Stimulated activated CD8-positive, alpha-beta memory T cell treated with anti-CD3 and anti-CD28 coated beads, Interleukin-4, amount 100 ng/mL, for 24 hours (primary cell): Measurements from ENCODE around the gene ZC3HAV1L.
"Not testable (repeated sequence)": the region's sequence is repeated elsewhere in the genome, so short reads cannot be mapped to it uniquely, and the experiment has no call there.

Source experiments
- DNase-seq: peaks from one replicate; pipeline ENCODE4 v3.0.0-alpha.2; 2020; ENCODE audit warnings: low read depth

ZC3HAV1L gene

DNA sequence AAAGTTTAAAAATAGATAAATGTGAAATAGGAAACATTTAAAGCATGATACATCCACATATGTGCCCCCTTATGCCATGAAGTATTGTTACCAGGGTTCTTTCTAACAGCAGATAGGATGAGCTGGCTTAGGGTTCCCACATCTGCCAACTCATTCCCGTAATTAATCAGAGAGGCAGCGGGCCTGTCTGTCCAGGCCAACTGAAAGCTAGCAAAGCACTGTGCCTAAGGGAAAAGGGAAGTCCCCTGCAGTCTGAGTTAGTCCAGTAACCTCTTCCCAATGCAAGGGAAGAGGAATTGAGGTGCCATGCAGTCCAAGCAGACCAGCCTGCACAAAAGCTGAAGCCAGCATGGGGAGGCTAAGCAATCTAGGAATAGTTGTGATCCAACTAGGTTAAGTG lies 18.3 kb upstream of the ZC3HAV1L start:
- DNase-seq, result no peak

DNA sequence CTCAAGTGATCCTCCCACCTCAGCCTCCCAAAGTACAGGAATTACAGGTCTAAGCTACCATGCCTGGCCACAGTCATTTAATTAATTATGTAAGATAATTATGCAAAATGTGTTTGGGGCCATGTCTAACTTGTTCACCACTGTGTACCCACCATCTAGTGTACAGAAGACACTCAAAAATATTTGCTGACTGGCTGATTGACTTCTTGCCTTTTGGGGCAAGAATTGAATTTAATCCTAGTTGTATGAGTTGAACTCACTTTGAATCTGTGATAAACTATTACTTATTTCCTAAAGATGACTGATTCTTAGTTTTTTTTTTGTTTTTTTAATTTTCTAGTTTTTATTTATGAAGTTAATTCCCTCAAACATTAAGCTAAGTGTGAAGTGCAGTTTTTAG lies 15.8 kb upstream of the ZC3HAV1L start:
- DNase-seq, result no peak

DNA sequence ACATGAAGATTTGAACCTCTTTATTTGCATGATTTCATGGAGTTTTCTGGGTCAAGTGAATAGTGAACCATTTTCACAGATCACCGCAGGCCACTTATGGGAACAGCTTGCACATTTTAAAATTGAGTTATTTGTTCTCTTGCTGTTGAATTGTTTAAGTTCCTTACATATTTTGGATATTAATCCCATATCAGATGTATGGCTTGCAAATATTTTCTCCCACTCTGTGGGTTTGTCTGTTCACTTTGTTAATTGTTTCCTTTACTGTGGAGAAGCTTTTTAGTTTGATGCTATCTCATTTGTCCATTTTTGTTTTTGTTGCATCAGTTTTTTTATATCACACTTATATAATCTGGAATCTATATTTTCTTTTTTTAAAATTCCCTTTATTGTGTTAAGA lies 14.1 kb upstream of the ZC3HAV1L start:
- no peak for DNase-seq

DNA sequence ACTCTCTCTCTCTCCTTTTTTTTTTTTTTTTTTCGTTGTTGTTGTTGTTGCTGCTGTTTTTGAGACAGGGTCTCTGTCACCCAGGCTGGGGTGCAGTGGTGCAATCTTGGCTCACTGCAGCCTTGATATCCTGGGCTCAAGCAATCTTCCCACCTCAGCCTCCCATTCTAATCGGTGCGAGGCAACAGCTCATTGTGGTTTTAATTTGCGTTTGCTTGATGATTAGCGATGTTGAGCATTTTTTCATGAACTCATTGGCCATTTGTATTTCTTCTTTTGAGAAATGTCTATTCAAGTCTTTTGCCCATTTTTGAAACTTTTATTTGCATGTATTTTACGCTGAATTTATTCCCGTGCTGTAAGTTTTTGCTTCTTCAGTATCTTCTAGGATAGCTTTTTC lies 13.3 kb upstream of the ZC3HAV1L start:
- no peak for DNase-seq

DNA sequence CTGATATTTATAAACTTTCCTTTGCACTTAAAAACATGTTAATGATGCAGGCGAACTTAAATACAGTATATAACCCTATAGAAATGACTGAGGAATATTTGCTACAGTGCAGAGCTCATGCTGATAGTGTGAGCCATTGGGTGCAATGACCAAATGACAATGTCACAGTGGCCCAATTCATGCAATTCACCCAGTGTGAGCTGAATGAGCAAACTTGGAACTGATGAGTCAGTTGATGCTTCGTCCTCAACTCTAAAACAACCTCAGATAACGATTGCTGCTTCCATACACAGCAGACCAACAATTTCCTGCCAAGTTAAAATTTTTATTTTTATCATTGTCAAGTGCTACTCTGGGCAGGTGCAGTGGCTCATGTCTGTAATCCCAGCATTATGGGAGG lies 12.1 kb upstream of the ZC3HAV1L start:
- DNase-seq, result no peak

DNA sequence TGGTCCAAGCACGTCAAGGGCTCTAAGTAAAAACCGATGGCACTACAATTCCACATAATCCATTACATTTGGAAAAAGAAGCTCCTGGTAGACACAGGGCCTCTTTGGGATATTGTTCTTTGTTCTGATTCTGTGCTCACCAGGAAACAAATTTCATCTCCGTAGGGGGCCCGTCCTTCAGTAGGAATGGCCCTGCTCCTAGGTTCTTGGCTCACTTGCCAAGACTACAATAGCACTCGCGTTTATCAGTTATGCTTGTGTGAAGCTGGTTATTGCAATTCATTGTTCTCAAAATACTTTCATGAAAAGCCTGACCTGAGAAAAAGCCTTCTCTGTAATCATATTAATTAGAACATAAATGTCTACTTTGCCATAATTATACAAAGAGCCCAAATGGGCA lies 10.3 kb upstream of the ZC3HAV1L start:
- no peak for DNase-seq

DNA sequence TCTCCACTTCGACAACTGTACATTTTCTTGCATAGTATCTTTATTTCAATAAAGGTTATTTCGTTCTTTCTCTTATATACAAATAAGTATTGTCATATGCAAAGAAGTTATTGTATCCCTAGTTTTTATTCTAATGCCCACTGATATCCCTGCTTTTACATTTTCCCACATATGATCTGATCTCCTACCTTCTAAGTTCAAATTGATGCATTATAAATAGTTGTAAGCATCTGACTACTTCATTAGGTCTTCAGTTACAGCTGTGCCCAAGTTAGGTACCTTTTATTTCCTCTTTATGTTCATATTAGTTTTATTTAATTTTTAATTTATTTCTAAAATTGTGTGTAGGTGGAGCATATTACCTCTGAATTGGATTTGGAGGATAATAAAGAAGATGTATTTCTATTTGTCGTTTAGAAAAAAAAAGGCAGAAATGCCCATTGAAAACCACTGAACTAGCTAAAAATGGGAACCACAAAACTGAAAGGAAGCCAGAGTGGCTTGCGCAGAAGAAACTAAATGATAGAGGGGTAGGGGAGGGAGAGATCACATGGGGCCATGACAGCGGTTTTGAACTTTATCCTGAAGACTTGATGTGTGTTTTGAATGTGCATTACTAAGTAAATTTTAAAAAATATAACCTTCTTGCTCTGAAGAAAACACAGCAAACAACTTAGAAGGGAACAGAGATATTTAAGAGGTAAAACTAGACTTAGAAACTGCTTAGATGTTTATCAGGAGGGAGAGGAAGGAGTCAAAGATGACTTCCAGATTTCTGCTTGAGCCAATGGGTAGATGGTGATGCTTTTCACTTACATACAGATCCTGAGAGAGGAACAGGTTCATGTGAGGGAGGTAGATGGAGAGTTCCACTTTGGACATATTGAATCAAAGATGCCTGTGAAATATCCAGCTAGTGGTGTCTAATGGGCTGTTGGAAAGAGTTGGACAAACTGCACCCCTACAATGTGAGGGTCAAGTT lies 9.3 kb upstream of the ZC3HAV1L start:
- DNase-seq, result no peak

DNA sequence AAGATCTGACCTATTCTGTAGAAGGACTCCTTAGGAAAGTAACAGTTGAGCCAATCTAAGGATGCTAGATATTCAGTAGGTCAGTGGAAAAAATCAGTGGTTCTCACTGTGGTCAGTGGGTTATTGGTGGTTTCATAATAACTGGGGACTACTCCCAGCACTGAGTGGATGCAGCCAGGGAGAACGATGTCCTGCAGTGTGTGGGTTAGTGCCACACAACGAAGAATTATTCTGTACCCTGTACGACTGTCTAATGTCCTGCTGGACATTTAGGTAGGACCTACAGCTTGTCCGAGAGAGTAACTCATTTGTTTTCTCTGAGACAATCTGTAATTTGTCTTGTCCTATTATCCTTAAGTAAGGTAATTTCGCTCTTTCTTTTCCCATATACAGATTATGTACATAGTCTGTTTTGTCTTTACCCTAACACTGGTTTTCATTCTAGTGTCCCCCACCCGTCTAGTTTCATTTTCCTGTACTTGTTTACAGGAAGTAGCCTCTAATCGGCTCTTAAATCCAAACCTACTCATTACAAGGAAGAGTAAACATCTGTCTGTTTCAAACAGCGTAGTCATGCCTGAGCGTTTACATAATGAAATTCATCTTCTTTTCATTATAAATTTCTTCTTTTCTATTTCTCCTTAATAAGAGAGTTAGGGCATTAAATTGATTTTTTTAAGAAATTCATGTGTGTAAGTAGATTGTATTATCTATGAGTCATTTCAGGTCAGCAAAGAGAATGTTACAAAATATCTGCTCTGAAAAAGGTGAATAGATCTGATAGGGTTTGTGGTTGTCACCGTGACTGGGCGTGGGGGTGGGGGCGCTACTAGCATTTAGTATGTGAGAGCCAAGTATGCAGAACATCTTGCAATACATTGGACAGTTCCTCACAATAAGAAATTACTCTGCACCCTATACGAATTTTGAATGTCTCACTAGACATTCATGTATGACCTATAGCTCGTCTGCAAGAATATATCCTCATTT lies 8.3 kb upstream of the ZC3HAV1L start:
- DNase-seq, result peak; percentile 62

DNA sequence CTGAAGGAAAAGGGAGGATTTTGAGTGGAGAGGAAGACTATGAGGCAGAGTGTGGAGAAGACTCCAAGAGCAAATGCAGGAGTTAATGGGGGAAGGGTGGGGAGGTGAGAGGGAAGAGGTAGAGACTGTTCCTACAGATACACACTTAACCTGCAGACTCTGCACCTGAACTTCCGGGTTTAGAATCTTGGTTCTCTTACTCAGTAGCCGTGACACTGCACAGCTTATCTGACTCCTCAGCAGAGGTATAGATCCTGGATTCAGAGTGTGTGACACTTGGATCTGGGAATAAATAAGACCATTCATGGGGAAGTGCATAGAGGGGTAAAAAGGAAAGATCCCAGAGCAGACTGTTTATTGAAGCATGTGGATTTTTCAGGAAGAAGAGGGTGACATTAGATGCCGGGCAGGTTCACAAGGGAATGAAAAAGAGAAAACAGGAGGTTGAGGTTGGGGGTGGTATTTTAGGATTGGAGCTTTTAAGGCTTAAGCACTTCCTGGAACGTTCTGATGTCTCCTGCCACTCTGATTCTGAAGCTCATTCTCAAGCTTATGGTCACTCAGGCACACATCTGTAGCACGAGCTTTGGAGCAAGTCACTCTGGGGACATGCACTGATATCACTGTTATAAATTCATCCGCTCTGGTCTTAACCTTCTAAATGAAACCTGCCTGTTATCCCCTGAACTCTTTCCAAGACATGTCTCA lies 5.7 kb upstream of the ZC3HAV1L start:
- DNase-seq, result no peak

DNA sequence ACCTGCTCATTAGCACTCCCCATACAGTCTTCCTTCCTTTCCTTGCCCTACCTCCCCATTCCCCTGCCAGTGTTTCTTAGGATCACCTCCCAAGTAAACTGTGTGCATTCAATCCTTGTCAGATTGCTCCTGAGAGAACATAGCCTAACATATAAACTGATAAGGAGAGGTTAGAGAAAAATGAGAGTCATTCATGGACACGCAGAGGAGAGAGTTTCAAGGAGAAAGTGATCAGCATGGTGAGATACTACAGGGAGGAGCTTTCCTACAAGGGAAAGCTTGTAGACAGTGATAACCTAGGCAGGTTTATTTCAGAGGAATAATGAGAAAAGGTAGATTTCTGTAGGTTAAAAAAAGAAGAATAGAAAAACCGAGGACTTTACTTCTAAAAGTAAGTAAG lies 2.8 kb upstream of the ZC3HAV1L start:
- no peak for DNase-seq

DNA sequence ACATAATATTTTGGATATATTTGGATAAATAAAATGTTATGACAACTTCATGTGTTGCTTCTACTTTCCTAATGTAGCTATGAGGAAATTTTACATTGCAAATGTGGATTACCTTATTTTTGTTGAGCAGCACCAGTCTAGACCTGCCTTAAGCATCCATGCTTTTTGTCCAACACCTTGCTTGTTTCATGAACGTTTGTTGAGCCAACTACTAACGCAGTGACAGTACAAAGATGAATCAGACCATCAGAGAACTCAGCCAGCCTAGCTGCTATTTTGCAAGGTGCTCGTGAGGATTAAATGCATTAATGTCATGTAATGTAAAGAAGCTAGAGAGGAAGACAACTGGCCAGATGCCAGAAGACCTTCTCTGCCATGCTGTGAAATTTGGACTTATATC lies 1.1 kb upstream of the ZC3HAV1L start:
- no peak for DNase-seq

DNA sequence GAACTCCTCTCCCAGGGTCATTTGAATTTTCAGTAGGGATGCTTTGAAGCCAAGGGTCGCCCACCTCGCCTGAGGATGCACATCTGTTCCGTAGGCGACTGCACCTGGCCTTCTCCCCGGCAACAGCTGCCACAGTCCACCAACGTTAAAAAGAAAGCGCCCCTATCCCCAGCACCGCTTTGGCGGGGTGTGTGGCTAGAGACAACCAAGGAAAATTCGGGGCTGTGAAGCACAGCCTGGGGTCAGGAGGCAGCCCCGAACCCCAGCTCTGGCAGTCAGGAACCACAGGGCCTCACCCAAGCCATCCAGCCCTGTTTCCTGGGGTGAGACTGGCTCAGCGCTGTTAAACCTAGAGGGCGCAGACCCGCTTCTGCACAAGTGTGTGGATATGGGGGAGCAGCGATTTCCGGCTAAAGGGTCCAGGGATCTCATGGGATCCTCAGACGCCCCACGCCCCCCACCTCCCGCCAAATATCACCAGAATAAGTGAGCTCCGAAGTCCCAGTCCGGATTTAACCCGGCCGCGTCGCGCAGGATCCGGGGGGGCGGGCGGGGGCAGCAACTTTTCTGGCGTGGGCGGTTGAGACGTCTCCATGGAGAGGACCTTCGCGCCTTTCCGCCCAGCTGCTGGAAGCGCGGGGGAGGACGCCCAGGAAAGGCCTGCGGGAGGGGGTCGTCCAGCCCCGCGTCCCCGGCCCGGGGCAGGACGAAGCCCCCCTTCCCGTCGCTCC lies 822 bp downstream of the ZC3HAV1L start:
- DNase-seq, result peak; percentile 25

DNA sequence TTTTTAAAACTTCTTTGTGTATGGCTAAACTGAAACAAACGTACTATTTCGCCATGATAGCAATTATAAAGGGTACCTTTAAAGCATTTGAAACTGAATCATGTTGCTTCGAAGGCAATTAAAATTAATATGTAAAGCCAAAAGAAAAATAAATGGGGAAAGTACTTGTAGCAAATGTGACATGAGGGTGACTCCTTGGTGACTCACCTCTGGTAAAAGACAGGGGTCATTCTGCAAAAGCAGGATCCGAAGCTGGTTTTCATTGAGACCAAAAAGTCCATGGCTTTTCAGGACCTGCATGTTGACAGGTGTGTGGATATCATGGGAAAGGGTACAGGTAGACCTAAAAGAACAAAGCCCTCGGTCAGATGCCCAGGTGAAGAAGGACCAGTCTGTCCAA lies 1.5 kb downstream of the ZC3HAV1L start:
- DNase-seq, result no peak

DNA sequence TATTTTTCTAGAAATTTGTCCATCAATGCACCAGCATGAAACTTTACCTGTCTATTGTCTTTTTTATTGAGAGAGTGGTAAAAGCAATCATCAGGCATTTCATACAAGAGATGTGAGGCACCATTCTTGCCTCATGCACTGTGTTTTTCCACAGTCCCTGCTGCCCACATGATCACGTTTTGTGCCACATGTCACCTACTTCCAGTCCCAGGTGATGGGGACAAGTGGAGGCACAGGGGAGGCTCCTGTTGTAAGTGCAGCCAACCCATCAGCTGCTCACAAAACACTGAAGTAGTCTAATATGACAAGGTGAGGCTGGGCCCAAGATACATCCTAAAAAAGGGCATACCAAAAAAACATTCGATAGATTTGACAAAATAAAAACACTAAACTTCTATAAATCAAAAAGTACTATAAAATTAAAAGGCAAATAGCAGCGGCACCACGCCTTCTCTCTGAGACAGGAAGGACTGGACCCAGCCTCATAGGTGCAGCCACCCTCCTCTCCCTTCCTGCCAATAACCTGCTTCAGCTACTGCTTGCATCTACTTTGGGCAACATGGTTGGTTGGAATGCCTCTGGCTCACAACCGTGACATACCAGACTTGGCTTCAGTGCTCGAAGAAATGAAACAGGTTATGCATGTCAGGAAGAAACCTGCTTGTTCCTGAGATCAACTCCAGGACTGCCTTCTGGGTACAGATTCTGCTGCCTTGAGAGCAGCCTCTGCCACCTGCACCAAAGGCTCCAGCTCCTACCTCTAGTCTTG lies 2.3 kb downstream of the ZC3HAV1L start:
- DNase-seq, result no peak

DNA sequence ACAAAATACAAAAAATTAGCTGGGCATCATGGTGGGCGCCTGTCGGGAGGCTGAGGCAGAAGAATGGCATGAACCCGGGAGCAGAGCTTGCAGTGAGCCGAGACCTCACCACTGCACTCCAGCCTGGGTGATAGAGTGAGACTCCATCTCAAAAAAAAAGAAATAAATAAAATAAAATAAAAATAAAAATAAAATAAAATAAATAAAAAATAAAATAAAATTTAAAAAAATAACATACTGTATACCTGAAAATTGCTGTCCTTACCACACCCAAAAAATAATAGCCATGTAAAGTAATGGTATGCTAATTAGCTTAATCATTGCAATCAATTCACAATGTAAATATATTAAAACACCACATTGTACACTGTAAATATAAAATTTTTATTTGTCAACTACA lies 3.4 kb downstream of the ZC3HAV1L start:
- DNase-seq, result no peak

DNA sequence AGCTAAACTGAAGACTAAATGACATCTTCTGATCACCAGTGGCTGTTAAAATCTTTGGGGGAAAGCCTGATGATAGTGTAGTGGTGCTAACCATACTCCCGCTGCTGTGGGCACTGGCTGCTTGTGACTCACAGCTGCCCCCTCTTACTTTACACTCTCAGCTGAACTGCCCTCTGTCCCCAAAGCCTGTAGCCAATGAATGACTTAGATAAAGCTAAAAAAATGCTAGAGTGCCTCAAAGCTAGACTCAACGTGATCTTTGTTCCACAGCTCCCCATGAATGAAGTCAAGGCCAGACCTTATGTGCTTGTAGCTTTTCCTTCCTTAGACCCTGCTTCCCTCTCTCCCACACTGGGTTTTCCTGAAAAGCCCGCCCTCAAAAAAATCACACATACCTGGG lies 6.5 kb downstream of the ZC3HAV1L start:
- DNase-seq, result no peak

DNA sequence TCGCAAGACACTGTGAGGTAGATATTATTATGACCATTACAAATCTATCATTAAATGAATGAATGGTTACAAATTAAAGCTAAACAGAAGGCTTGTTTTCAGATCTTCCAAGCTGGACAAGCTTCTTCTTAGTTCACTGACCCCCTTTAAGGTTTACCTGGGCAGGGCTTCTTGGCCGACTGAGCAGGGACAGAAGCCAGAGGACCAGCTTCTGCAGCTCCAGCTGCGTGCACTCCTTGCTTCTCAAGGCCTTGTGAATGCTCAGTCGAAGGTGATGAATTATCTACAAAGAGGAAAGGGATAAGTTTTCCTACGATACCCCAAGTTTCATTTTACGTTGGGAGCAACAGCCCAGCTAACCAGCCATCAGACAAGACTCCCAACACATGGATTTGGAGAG lies 9.3 kb downstream of the ZC3HAV1L start:
- DNase-seq, result no peak

DNA sequence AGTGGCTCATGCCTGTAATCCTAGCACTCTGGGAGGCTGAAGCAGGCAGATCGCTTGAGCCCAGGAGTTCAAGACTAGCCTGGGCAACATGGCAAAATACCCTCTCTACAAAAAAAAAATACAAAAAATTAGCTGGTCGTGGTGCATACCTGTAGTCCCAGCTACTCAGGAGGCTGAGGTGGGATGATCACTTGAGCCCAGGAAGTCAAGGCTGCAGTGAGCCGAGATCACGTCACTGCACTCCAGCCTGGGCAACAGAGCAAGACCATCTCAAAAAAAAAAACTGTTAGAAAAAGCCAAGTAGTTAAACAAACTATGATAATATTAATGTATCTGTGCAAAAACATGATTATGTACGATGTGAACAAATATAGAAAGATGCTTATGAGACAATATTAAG lies 10.0 kb downstream of the ZC3HAV1L start:
- not testable (repeated sequence) for DNase-seq

DNA sequence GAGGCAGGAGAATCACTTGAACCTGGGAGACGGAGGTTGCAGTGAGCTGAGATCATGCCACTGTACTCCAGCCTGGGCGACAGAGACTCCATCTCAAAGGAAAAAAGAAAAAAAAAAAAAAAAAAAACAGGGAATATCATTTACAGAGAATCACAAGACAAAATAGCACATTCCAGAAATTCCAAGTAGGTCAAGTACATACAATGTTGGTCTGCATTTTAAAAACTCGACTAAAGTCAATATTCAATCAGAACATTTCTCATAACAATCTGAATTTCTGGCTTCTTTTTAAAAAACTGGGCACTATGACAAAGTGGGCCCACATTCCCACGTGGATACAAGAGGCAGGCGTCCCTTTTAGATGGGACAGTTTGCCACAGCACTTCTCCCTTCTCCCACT lies 12.8 kb downstream of the ZC3HAV1L start:
- DNase-seq, result no peak

DNA sequence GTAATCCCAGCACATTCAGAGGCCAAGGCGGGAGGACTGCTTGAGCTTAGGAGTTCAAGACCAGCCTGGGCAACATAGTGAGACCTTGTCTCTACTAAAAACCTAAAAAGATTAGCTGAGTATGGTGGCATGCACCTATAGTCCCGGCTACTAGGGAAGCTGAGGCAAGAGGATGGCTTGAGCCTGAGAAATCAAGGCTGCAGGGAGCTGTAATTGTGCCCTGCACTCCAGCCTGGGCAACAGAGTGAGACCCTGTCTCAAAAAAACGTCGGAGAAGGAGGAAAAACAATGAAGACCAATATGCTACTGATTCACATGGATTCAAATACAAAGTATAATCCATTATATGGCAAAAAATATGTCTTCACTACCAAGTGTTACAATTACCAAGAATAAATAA lies 13.6 kb downstream of the ZC3HAV1L start:
- no peak for DNase-seq

DNA sequence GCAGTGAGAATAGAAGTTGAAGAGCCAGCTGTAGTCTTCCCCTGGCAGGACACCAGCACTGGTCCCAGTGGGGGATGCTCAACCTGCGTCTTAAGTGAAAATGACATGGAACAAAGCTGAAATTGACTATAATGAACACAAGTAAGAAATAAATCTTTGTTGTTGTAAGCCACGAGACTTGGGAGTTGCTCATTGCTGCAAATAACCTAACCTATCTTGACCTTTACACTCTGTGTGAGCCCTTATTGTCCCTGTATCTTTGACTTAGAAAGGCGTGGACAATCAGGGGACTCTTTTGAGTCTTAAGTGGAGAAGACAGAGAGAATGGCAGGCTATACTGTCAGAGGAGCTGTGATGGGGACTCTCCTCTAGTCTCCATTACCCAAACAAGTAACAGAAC lies 16.9 kb downstream of the ZC3HAV1L start:
- no peak for DNase-seq
